Measurements from ENCODE around the gene VASN. TPM values are rescaled to one million over a fixed set of nuclear protein-coding genes. Genes with fewer than 3 reads are reported as not detected.

The VASN gene
- total RNA-seq, 2 experiments from 2014 or later: not detected

- POLR2A ChIA-PET: interaction anchor here (0.5 kb wide), 1 partner anchor 81 kb away, joined by 3 read pairs; no protein-coding TSS in a partner anchor
- H3K79me2 ChIP-seq (ENCODE audit: insufficient read depth, low read depth, low read length): no peaks in the 10 kb centered on the region
- H4K20me1 ChIP-seq (ENCODE audit: insufficient read depth, low read length): no peaks in the 10 kb centered on the region
- no peaks in the 10 kb centered on the region for H3K9me2 ChIP-seq (ENCODE audit: insufficient read depth, low read length)
- peaks cover 7% of the 10 kb centered on the region for H3K4me1 ChIP-seq (ENCODE audit: insufficient read depth, low read length, poor library complexity, severe bottlenecking)
- TF ChIP-seq CTCF (conservative IDR thresholded peaks at IDR 0.05; ENCODE audit: low read length): no peak
- TF ChIP-seq EZH2phosphoT487 (IDR thresholded peaks at IDR 0.05; ENCODE audit: borderline replicate concordance, low read depth, low read length): no peak
- H3K9me3 ChIP-seq (ENCODE audit: low read length): no peaks in the 10 kb centered on the region
- no peak overlapping the region for H3K27ac ChIP-seq (ENCODE audit: low read depth, low read length, poor library complexity, severe bottlenecking)
- no peak overlapping the region for H2AFZ ChIP-seq (ENCODE audit: low read length)
- BruUV-seq (replicated peaks): no TSS peak
- intact Hi-C loops (cut with micrococcal nuclease; ENCODE audit: unreplicated experiment): no loop called here
- no peak overlapping the region for H3K4me3 ChIP-seq (ENCODE audit: low read depth, low read length, poor library complexity, severe bottlenecking)
- CTCF ChIA-PET (ENCODE audit: unreplicated experiment): no interaction called here
- no peak overlapping the region for H3K4me2 ChIP-seq (ENCODE audit: low read length)
- H3K36me3 ChIP-seq (ENCODE audit: insufficient read depth, low read length): peaks cover 71% of the 10 kb centered on the region
- no peak for DNase-seq (ENCODE audit: low spot score)
Measured at GRCh38 chr16:4390266-4391260, 18.9 kb downstream of the VASN start.

GRCh38 chr16:4391631-4392381 is 20.2 kb downstream of the VASN start:
- Histone ChIP-seq H3K36me3 (ENCODE audit: insufficient read depth, low read length) (peaks cover 77% of the 10 kb centered on the region), H3K4me2 (ENCODE audit: low read length) (no peak overlapping the region), H3K4me1 (ENCODE audit: insufficient read depth, low read length, poor library complexity, severe bottlenecking) (peaks cover 7% of the 10 kb centered on the region), H3K4me3 (ENCODE audit: low read depth, low read length, poor library complexity, severe bottlenecking) (no peak overlapping the region), H3K9me2 (ENCODE audit: insufficient read depth, low read length) (no peaks in the 10 kb centered on the region), H2AFZ (ENCODE audit: low read length) (no peak overlapping the region), H3K79me2 (ENCODE audit: insufficient read depth, low read depth, low read length) (no peaks in the 10 kb centered on the region), H3K27ac (ENCODE audit: low read depth, low read length, poor library complexity, severe bottlenecking) (no peak overlapping the region), H4K20me1 (ENCODE audit: insufficient read depth, low read length) (no peaks in the 10 kb centered on the region), H3K9me3 (ENCODE audit: low read length) (no peaks in the 10 kb centered on the region)
- ChIA-PET CTCF (ENCODE audit: unreplicated experiment) (no interaction called here), POLR2A (no interaction called here)
- intact Hi-C loops (cut with micrococcal nuclease; ENCODE audit: unreplicated experiment): no loop called here
- TF ChIP-seq EZH2phosphoT487 (IDR thresholded peaks at IDR 0.05; ENCODE audit: borderline replicate concordance, low read depth, low read length): no peak
- no peak for TF ChIP-seq CTCF (conservative IDR thresholded peaks at IDR 0.05; ENCODE audit: low read length)
- no peak for DNase-seq (ENCODE audit: low spot score)
- no TSS peak for BruUV-seq (replicated peaks)
